GM23248 (cell line): Measurements from ENCODE around the gene DZIP1L. TPM values are rescaled to one million over a fixed set of nuclear protein-coding genes. Genes with fewer than 3 reads are reported as not detected.

Source experiments
- DNase-seq: peaks from one replicate; pipeline ENCODE4 v3.0.0-alpha.2; 2015
- H2AFZ ChIP-seq: fragments of 200-600 bp; sonication (generic); 2 replicates; pipeline ENCODE4 v1.6.1; 2016; ENCODE audit warnings: antibody characterized with exemption
- H3F3A ChIP-seq: fragments of 200-600 bp; sonication (generic); 2 replicates; pipeline ENCODE4 v1.6.1; 2016; ENCODE audit warnings: mild to moderate bottlenecking, antibody characterized with exemption, mixed run types; ENCODE audit not compliant: insufficient read depth
- H3K27ac ChIP-seq: fragments of 200-600 bp; sonication (generic); 2 replicates; pipeline ENCODE4 v1.5.1; 2016; ENCODE audit warnings: mild to moderate bottlenecking
- H3K27me3 ChIP-seq: fragments of 200-600 bp; sonication (generic); replicated peaks from 2 replicates; pipeline ENCODE4 v1.6.1; 2016; ENCODE audit warnings: mild to moderate bottlenecking; ENCODE audit not compliant: insufficient read depth
- H3K36me3 ChIP-seq: fragments of 200-600 bp; sonication (generic); 2 replicates; pipeline ENCODE4 v1.6.1; 2016; ENCODE audit warnings: low read depth, mild to moderate bottlenecking
- H3K4me1 ChIP-seq: fragments of 200-600 bp; sonication (generic); 2 replicates; pipeline ENCODE4 v1.6.1; 2016; ENCODE audit warnings: mild to moderate bottlenecking; ENCODE audit not compliant: insufficient read depth
- H3K4me2 ChIP-seq: fragments of 200-600 bp; sonication (generic); one replicate; pipeline ENCODE4 v1.6.1; 2016; ENCODE audit warnings: mild to moderate bottlenecking; ENCODE audit not compliant: unreplicated experiment
- H3K4me3 ChIP-seq: fragments of 200-600 bp; sonication (generic); 2 replicates; pipeline ENCODE4 v1.5.1; 2016; ENCODE audit warnings: mild to moderate bottlenecking
- H3K79me2 ChIP-seq: fragments of 200-600 bp; sonication (generic); 2 replicates; pipeline ENCODE4 v1.6.1; 2016; ENCODE audit warnings: mild to moderate bottlenecking; ENCODE audit not compliant: insufficient read depth
- H3K9ac ChIP-seq: fragments of 200-600 bp; sonication (generic); 2 replicates; pipeline ENCODE4 v1.6.1; 2016; ENCODE audit warnings: mild to moderate bottlenecking
- H3K9me2 ChIP-seq: fragments of 200-600 bp; sonication (generic); 2 replicates; pipeline ENCODE4 v1.6.1; 2016; ENCODE audit warnings: mixed run types, mild to moderate bottlenecking, moderate library complexity; ENCODE audit not compliant: insufficient read depth
- H3K9me3 ChIP-seq: fragments of 200-600 bp; sonication (generic); one replicate; pipeline ENCODE4 v1.6.1; 2017; ENCODE audit warnings: low read depth
- H4K20me1 ChIP-seq: fragments of 200-600 bp; sonication (generic); 2 replicates; pipeline ENCODE4 v1.6.0; 2016; ENCODE audit not compliant: insufficient read depth
- EZH2 ChIP-seq: fragments of 200-600 bp; sonication (generic); IDR thresholded peaks from 2 replicates; pipeline ENCODE4 v1.6.1; 2018; ENCODE audit warnings: antibody characterized with exemption, mild to moderate bottlenecking; ENCODE audit not compliant: insufficient read depth, poor library complexity, severe bottlenecking
- EZH2phosphoT487 ChIP-seq: fragments of 200-600 bp; sonication (generic); IDR thresholded peaks from 2 replicates; pipeline ENCODE4 v1.6.1; 2018; ENCODE audit warnings: antibody characterized with exemption, moderate library complexity, mild to moderate bottlenecking, low read depth; ENCODE audit not compliant: insufficient read depth
- WGBS, 2 experiments: methylation state at CpG; one replicate each; pipeline ENCODE4 v1.1.6; 2015 to 2017; ENCODE audit warnings: low lambda C conversion rate in 2 of 2, low coverage in 1 of 2; ENCODE audit errors: missing lambda C conversion rate in 2 of 2; 5-methylcytosine and 5-hydroxymethylcytosine counted together
- in situ Hi-C: fragments of 300-500 bp; cut with MboI; formaldehyde crosslinking; loops from 2 replicates; pipeline ENCODE4 v1.15.0; 2020
- polyA plus RNA-seq: library from polyadenylated mRNA; unstranded; fragments of >200 nt; fragmentation: Nextera tagmentation; extraction: Ambion mirVana; gene quantifications from 2 replicates; pipeline ENCODE4 v1.2.1, GENCODE V29; 2016
- total RNA-seq: library from RNA; depleted of rRNA; stranded (reverse); fragments of >200 nt; shearing (Covaris generic); gene quantifications from 2 replicates; pipeline ENCODE4 v1.2.3, GENCODE V29; 2014

Gene DZIP1L
- total and polyA plus RNA-seq, 2 experiments from 2014 or later, result 11.1 to 19.8 TPM

DNA sequence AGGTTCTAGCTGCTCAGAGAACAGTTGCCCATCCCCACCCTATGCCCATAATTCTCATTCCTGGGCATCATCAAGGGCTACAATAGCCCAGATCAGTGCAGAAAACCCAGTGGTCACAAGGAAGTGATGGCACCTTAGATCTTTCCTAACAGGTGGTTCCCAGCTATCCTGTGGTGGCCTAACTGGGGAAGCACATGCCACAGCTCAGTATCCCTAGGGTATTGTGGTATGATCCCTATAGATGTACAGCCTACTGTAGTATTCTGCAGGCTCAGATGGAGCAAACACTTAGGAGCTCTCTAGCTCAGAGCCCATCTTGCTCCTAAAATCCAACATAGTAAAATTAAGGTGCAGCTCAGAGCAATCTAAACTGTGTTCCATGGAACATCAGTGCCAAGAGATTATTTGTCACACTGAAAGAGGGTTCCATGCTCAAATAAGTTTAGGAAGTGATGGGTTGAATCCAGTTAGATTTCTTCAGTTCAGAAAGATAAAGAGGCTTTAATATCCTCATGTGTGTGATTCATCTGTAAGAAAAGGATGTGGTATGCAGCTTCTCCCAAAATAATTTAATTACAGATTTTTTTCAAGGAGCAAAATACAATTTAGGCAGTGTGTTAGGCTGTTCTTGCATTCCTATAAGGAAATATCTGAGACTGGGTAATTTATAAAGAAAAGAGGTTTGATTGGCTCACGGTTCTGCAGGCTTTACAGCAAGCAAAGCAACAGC, 12.4 kb upstream of the DZIP1L start:
- H2AFZ ChIP-seq, result no peak overlapping the region
- H3K9ac ChIP-seq, result no peak overlapping the region
- no peaks in the 10 kb centered on the region for H3K79me2 ChIP-seq
- no peaks in the 10 kb centered on the region for H4K20me1 ChIP-seq
- H3F3A ChIP-seq, result peaks cover 26% of the 10 kb centered on the region
- 90% methylated on average over 1 of the region's 1 CpG for WGBS, 2 experiments
- H3K4me3 ChIP-seq, result no peak overlapping the region
- peak; percentile 12 for DNase-seq
- H3K9me3 ChIP-seq, result no peaks in the 10 kb centered on the region
- H3K4me1 ChIP-seq, result peaks cover 23% of the 10 kb centered on the region
- no peaks in the 10 kb centered on the region for H3K9me2 ChIP-seq
- TF ChIP-seq EZH2phosphoT487, result no peak
- no peak for TF ChIP-seq EZH2
- in situ Hi-C loops, result no loop called here
- no peaks in the 10 kb centered on the region for H3K36me3 ChIP-seq
- no peaks in the 10 kb centered on the region for H3K27me3 ChIP-seq
- no peak overlapping the region for H3K4me2 ChIP-seq
- H3K27ac ChIP-seq, result no peak overlapping the region

DNA sequence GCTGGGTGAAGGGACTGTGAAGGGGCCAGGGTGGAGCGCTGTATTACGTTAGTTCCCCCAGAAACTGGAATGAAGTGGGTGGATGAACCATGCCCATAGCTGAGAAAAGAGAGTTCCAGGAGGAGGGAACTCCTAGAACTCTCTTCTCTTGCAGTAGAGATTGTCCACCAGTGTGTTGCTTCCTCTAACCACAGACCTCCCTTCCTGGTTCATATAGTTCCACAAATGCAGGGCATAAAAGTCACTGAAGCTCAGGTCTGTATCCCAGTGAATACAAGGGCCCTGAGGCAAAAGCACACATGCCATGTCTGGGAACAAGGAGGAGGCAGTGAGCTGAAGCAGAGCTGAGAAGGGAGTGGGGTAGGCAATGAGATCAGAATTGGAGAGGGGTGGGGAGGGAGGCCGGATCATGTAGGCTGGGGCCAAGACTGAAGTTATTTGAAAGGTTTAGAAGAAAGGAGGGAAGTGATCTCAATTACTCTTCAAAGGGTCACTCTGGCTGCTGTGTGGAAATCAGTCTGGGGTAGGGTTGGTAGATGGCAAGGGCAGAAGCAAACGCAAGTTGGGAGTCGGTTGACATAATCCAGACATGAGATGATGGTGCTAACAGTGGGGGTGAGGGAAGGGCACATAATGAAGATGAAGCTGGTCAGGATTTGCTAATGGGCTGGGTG, 10.3 kb upstream of the DZIP1L start:
- H3K27ac ChIP-seq, result peak overlapping the region; percentile 96
- peak overlapping the region; percentile 65 for H3K4me3 ChIP-seq
- H4K20me1 ChIP-seq, result no peaks in the 10 kb centered on the region
- H3F3A ChIP-seq, result peaks cover 26% of the 10 kb centered on the region
- in situ Hi-C loops, result no loop called here
- no peaks in the 10 kb centered on the region for H3K27me3 ChIP-seq
- 2 to 5% methylated on average over 5 of the region's 5 CpGs for WGBS, 2 experiments
- no peaks in the 10 kb centered on the region for H3K9me3 ChIP-seq
- TF ChIP-seq EZH2 (no peak), EZH2phosphoT487 (no peak)
- H3K9me2 ChIP-seq, result no peaks in the 10 kb centered on the region
- H3K79me2 ChIP-seq, result no peaks in the 10 kb centered on the region
- peak overlapping the region; percentile 75 for H2AFZ ChIP-seq
- H3K4me1 ChIP-seq, result peaks cover 23% of the 10 kb centered on the region
- no peaks in the 10 kb centered on the region for H3K36me3 ChIP-seq
- peak; percentile 85 for DNase-seq
- H3K9ac ChIP-seq, result peak overlapping the region; percentile 80
- peak overlapping the region; percentile 96 for H3K4me2 ChIP-seq

- Histone ChIP-seq H3K9me3 (no peaks in the 10 kb centered on the region), H3F3A (peaks cover 26% of the 10 kb centered on the region), H3K27ac (peak overlapping the region; percentile 96), H3K4me1 (peaks cover 23% of the 10 kb centered on the region), H3K79me2 (no peaks in the 10 kb centered on the region), H3K36me3 (no peaks in the 10 kb centered on the region), H2AFZ (peak overlapping the region; percentile 75), H4K20me1 (no peaks in the 10 kb centered on the region), H3K9me2 (no peaks in the 10 kb centered on the region), H3K27me3 (no peaks in the 10 kb centered on the region), H3K4me3 (peak overlapping the region; percentile 65), H3K9ac (peak overlapping the region; percentile 80), H3K4me2 (peak overlapping the region; percentile 96)
- in situ Hi-C loops, result no loop called here
- DNase-seq, result peak; percentile 86
- 43 to 54% methylated on average over 10 of the region's 10 CpGs for WGBS, 2 experiments
- TF ChIP-seq EZH2 (no peak), EZH2phosphoT487 (no peak)
Observed at GRCh38 chr3:138124706-138125355, 9.4 kb upstream of the DZIP1L start.

GRCh38 chr3:138124188-138124587, 8.8 kb upstream of the DZIP1L start:
- H3K4me3 ChIP-seq, result no peak overlapping the region
- WGBS, 2 experiments, result 76 to 79% methylated on average over 6 of the region's 6 CpGs
- no peaks in the 10 kb centered on the region for H3K9me2 ChIP-seq
- no peaks in the 10 kb centered on the region for H3K79me2 ChIP-seq
- H3F3A ChIP-seq, result peaks cover 26% of the 10 kb centered on the region
- no peaks in the 10 kb centered on the region for H3K9me3 ChIP-seq
- H3K36me3 ChIP-seq, result no peaks in the 10 kb centered on the region
- peaks cover 23% of the 10 kb centered on the region for H3K4me1 ChIP-seq
- H3K27ac ChIP-seq, result peak overlapping the region; percentile 96
- no peaks in the 10 kb centered on the region for H4K20me1 ChIP-seq
- DNase-seq, result no peak
- TF ChIP-seq EZH2 (no peak), EZH2phosphoT487 (no peak)
- no peak overlapping the region for H3K9ac ChIP-seq
- H3K27me3 ChIP-seq, result no peaks in the 10 kb centered on the region
- in situ Hi-C loops, result no loop called here
- no peak overlapping the region for H2AFZ ChIP-seq
- peak overlapping the region; percentile 96 for H3K4me2 ChIP-seq
